HG03575 (cell line): Measurements from ENCODE around the gene POLR3B.

ENCODE experiments used
- ATAC-seq: cut with Tn5 transposase; IDR thresholded peaks from one replicate; pipeline ENCODE4 v1.9.1; 2021; ENCODE audit not compliant: unreplicated experiment, insufficient number of reproducible peaks, low FRiP score; ENCODE audit errors: extremely low read depth

POLR3B gene

DNA sequence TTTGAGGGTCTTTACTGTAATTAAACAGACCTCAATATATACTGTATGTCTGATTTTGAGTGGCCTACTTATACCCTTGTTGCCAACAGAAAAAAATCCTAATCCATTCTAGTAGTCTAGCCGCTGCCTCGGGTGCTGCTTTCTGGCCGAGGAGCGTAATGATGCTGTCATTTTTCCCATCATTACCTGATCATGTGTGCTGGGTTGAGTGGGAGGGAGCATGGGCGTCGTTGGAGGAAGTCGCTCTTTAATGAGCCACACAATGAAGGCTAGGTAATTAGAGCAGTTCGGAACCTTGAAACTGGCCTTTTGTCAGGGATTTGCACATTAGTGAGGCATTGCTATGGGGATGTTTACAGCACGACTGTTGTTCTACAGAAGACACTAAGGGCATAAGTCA, 149.1 kb downstream of the POLR3B start:
- ATAC-seq = no peak

DNA sequence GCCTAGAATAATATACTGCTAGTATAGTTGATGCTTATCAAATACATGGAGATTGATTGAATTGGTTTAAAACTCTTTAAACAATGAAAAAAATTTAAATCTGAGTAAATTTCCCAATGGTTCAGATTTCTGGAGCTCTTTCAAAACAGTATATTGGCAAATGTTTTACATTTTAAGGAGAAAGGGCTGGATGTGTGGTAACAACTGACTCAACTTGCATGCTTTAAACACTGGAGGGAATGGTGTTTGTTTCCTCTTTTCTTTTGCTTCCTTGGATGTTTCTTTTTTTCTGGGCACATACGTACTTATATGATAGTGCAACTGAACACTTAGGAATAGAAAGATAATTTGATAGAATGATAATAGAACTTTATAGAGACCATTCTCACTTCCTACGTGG, 151.4 kb downstream of the POLR3B start:
- ATAC-seq = no peak

DNA sequence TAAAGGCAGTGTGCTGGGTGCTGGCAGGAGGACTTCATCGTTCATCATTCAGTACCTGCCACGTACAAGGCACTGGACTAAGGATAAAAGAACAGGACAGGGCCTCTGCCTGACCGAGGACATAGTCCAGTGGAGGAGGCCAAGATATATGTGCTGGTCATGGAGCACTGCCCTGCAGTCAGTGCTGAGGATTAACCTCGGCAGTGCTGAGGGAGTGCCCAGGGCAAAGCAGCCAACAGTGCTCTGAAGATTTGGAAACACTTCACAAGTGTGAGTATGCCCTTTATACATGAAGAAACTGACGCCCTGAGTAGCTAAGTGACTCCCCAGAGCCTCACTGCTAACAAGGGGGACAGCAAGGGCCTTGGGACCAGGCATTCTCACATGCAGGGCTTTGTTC, 153.8 kb downstream of the POLR3B start:
- ATAC-seq = no peak

DNA sequence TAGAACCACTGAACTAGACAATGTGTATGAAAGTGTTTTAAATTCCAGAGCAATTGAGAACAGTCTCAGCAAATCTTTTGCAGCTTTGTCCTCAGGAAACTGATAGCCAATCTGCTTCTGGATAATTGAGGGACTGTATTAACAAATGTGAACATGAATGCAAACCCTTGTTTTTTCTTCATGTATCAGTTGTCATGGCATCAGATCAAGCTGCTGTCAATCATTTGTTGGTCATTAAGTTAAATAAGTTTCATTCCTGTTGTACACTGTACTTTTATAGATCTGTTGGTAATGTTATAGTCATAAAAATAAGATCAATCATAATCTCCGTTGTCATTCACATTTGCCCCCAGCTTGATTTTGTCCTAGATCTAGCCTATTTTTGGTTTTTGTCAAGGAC, 159.8 kb downstream of the POLR3B start:
- ATAC-seq = no peak

DNA sequence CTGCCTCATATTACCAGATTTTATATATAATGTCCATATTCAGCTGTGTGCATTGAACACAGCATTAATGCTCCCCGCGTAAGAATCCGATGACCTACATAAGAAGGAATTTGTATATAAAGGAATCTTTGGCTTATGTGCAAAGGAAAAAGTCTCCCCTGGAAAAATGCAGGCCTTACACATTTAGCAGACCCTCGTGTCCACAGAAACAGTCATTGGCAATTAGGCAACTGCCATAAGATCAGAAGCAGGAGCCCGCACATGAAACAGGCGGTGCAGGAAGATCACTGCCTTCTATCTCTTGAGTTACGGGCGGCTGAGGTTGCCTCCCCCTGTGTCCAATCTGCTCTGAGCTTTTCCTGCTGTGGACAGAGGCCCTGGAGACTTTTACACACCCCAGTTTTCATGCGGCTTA, 162.1 kb downstream of the POLR3B start:
- ATAC-seq = no peak

DNA sequence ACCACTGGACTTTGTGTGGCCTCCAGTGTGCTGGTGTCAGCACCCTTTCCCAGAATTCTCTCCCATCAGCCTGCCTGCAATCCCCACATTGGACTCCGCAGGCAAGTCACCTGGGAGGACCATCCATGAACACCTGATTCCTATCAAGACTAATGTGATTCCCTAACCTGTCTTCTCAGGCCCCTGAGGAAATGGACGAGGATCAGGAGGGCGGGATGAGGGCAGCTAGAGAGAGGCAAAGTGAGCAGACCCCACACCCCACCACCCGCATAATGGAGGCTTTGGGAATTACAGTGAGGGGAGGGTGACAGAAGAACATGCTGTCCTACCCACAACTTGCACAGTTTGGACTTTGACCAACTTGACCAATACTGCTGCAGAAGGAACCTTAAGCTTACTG, 164.4 kb downstream of the POLR3B start:
- ATAC-seq = no peak

DNA sequence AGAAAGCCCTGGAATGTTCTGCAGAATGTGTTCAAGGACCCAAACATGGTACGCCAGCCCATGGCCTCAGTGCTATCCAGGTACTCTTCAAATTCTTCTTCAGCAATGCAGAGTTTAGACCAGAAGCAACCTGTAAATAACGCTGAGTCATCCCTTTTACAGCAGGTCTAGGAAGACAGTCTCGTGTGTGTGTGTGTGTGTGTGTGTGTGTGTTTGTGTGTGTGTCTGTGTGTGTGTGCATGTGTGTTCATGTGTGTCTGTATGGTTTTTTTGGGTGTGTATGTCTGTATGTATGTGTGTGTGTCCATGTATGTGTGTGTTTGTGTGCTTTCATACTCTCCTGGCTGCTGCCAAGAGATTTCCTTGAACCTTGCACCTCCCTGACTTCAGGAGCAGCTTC, 165.2 kb downstream of the POLR3B start:
- ATAC-seq = no peak

DNA sequence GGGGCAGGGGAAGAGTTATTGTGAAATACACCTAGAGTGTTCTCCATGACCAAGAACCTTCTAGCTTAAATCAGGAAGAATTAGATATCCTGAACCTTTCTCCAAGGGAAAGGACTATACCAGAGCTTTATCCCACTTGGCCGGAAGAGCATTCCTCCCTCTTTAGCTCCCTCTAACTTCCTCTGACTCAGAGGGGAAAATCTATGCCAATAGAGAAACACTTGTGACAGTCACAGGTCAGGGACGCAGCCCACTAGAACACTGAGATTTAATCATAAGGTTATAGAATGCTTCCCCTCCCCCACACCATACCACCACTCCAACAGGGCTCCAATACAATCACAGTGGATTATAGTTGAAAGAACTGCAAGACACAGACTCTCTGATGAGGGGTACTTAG, 169.8 kb downstream of the POLR3B start:
- no peak for ATAC-seq

DNA sequence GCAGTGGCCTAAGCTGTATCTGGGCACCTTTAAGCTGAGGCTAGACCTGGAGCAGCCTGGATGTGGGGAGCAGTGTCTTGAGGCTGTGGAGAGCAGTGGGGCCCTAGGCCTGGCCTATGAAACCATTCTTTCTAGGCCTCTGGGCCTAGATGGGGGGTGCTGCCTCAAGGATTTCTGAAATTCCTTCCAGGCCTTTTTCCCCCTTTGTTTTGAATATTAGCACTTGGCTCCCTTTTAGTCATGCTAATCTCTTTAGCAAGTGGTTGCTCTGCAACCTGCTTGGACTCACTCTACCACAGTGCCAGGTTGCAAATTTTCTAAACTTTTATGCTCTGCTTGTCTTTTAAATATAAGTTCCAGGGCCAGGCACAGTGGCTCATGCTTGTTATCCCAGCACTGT, 183.7 kb downstream of the POLR3B start:
- no peak for ATAC-seq

DNA sequence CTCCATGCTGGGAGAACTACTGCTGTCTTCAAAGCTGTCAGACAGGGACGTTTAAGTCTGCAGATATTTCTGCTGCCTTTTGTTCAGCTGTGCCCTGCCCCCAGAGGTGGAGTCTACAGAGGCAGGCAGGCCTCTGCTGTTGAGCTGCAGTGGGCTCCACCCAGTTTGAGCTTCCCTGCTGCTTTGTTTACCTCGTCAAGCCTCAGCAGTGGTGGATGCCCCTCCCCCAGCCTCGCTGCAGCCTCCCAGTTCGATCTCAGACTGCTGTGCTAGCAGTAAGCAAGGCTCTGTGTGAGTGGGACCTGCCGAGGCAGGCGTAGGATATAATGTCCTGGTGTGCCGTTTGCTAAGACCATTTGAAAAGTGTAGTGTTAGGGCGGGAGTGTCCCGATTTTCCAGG, 193.9 kb downstream of the POLR3B start:
- no peak for ATAC-seq

DNA sequence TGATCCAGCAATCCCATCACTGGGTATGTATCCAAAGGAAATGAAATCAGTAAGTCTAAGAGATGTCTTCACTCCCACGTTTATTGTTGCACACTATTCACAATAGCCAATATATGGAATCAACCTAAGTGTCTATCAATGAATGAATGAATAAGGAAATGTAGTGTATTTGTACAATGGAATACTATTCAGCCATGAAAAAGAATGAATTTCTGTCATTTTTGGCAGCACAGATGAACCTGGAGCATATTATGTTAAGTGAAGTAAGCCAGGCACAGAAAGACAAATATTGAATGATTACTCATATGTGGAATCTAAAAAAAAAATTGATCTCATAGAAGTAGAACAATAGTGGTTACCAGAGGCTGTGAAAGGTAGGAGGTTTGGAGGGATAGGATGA, 194.7 kb downstream of the POLR3B start:
- ATAC-seq = no peak
